Breast epithelium (tissue), 3 donors: ENCODE results near the gene GADD45GIP1.

Source experiments
- CTCF ChIP-seq, 3 donors: fragments of 450-650 bp; IDR thresholded peaks; one replicate each; pipeline ENCODE4 v1.5.1; 2016 to 2017; ENCODE audit warnings: antibody characterized with exemption in 3 of 3, mild to moderate bottlenecking in 3 of 3, moderate library complexity in 3 of 3
- POLR2A ChIP-seq: fragments of 450-650 bp; IDR thresholded peaks from one replicate; pipeline ENCODE4 v1.6.1; 2016; ENCODE audit warnings: antibody characterized with exemption, mild to moderate bottlenecking, moderate library complexity
- POLR2AphosphoS5 ChIP-seq, 3 donors: sonication (generic); formaldehyde crosslinking; IDR thresholded peaks; one replicate each; pipeline ENCODE4 v1.6.1; 2017; ENCODE audit warnings: antibody characterized with exemption in 3 of 3

DNA sequence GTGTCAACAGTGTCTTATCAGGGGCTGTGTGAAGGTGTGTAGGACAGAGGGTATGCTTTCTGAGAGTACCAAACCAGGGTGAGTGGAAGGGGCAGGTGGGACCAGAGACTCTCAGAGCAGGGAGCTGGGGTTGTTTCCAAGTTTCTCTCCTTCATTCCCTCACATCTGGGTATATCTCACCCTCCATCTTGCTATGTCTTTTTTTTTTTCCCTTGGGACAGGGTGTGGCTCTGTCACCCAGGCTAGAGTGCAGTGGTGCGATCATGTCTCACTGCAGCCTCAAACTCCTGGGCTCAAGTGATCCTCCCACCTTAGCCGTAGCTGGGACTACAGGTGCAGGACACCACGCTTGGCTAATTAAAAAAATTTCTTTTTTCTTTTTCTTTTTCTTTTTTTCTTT, 23.0 kb upstream of the GADD45GIP1 start:
- TF ChIP-seq CTCF (IDR thresholded peaks at IDR 0.05) (no peak), POLR2A (no peak), POLR2AphosphoS5 (IDR thresholded peaks at IDR 0.05) (no peak)
